SH-SY5Y (cell line): ENCODE measurements around the gene ULK1.

Experiments used
- GATA2 ChIP-seq: IDR thresholded peaks from 2 replicates; pipeline ENCODE4 v1.6.1; 2011; ENCODE audit warnings: mild to moderate bottlenecking, low read depth, low read length
- GATA3 ChIP-seq: IDR thresholded peaks from 2 replicates; pipeline ENCODE4 v1.6.1; 2011; ENCODE audit warnings: low read depth, mild to moderate bottlenecking, low read length, moderate library complexity

- peak; percentile 70 for TF ChIP-seq GATA2
- no peak for TF ChIP-seq GATA3
Observed at GRCh38 chr12:131971226-131971625, 76.8 kb downstream of the ULK1 start.
